Measurements from ENCODE around the gene KDM4C. TPM values are rescaled to one million over a fixed set of nuclear protein-coding genes. Genes with fewer than 3 reads are reported as not detected.

The KDM4C gene
- total and polyA plus RNA-seq, 2 experiments from 2014 or later: 14.3 to 20.6 TPM

DNA sequence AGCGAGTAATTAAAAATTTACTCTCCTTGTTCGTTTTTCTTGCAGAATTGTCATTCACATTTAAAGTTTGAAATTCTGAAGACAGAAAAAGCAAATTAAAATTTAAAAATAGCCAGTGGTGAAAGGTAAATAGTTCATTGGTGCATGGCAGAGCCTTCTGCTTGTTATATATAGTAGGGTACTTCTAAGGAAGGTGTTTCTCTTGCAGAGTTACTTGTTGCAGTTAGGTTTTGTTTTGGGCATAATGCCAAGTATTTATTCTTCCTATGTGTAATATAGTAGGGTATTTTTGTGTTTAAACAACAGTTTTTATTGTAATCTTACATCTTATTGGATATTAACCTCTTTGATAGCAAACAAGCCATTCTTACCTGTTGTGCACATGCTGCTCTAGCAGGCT is 179.4 kb downstream of the KDM4C start:
- in situ Hi-C loops (cut with MboI): no loop called here
- H3K4me1 ChIP-seq (ENCODE audit: insufficient read depth): peaks cover 25% of the 10 kb centered on the region
- no peaks in the 10 kb centered on the region for H3K79me2 ChIP-seq (ENCODE audit: insufficient read depth)
- 98 to 100% methylated on average over 2 of the region's 2 CpGs for WGBS, 2 experiments (ENCODE audit: low coverage in 1 of 2, low lambda C conversion rate in 2 of 2, missing lambda C conversion rate in 2 of 2)
- H2AFZ ChIP-seq: no peak overlapping the region
- no peak overlapping the region for H3K9ac ChIP-seq
- H3K9me2 ChIP-seq (ENCODE audit: insufficient read depth): no peaks in the 10 kb centered on the region
- peaks cover 17% of the 10 kb centered on the region for H3F3A ChIP-seq (ENCODE audit: insufficient read depth)
- no peak overlapping the region for H3K27ac ChIP-seq
- no peak overlapping the region for H3K4me2 ChIP-seq (ENCODE audit: unreplicated experiment)
- no peak for DNase-seq
- H3K36me3 ChIP-seq (ENCODE audit: low read depth): no peaks in the 10 kb centered on the region
- H3K4me3 ChIP-seq: no peak overlapping the region
- no peaks in the 10 kb centered on the region for H3K27me3 ChIP-seq (replicated peaks; ENCODE audit: insufficient read depth)
- H3K9me3 ChIP-seq (ENCODE audit: low read depth): no peaks in the 10 kb centered on the region
- TF ChIP-seq EZH2phosphoT487 (IDR thresholded peaks at IDR 0.05; ENCODE audit: insufficient read depth, low read depth) (no peak), EZH2 (IDR thresholded peaks at IDR 0.05; ENCODE audit: insufficient read depth, poor library complexity, severe bottlenecking) (no peak)
- H4K20me1 ChIP-seq (ENCODE audit: insufficient read depth): no peaks in the 10 kb centered on the region; the same call in 1 of the 2 replicates

DNA sequence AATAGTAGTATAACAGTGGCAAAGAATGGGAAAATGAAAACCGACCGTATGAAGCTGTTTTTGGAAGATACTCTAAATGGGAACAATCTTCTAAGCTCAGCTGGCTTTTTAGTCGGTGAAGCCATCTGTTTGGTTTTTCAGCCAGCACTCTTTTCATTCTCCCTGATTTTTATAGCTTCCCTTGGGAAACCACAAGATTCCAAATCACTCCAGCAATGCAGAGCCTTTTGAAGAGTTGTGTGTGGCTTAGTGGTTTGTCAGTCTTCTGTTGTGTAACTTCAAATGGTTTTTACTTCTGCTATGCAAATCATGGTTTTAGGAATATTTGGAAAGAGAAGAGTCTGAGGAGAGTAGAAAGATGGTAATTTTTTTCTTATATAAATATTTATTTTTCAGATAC is 180.7 kb downstream of the KDM4C start:
- DNase-seq: peak; percentile 86
- H3K4me2 ChIP-seq (ENCODE audit: unreplicated experiment): peak overlapping the region; percentile 74
- 2 to 6% methylated on average over 3 of the region's 3 CpGs for WGBS, 2 experiments (ENCODE audit: low coverage in 1 of 2, low lambda C conversion rate in 2 of 2, missing lambda C conversion rate in 2 of 2)

DNA sequence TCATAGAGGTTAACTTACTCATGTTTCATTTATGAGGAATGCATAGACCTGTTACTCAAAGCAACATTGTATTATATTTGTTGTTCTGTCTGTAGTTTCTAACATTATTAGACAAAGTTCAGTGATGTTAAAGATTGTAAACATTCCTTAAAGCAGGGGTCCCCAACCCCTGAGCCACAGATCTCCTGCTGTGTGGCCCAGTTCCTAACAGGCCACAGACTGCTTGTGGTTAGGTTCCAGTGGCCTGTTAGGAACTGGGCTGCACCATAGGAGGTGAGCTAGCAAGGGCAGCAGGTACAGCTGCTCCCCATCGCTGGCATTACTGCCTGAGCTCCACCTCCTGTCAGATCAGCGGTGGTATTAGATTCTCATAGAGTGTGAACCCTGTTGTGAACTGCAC is 181.1 kb downstream of the KDM4C start:
- Histone ChIP-seq H3K4me3 (0 out of 2 replicates have a peak overlapping the region, but pooled peaks have one; percentile 21), H3K79me2 (ENCODE audit: insufficient read depth) (no peaks in the 10 kb centered on the region), H3K9me3 (ENCODE audit: low read depth) (no peaks in the 10 kb centered on the region), H3K4me2 (ENCODE audit: unreplicated experiment) (peak overlapping the region; percentile 74), H3K4me1 (ENCODE audit: insufficient read depth) (peaks cover 28% of the 10 kb centered on the region), H2AFZ (no peak overlapping the region), H3K9me2 (ENCODE audit: insufficient read depth) (no peaks in the 10 kb centered on the region), H3K9ac (no peak overlapping the region), H4K20me1 (ENCODE audit: insufficient read depth) (no peaks in the 10 kb centered on the region; the same call in 1 of the 2 replicates), H3K36me3 (ENCODE audit: low read depth) (no peaks in the 10 kb centered on the region), H3F3A (ENCODE audit: insufficient read depth) (peaks cover 13% of the 10 kb centered on the region), H3K27ac (no peak overlapping the region), H3K27me3 (replicated peaks; ENCODE audit: insufficient read depth) (no peaks in the 10 kb centered on the region)
- TF ChIP-seq EZH2phosphoT487 (IDR thresholded peaks at IDR 0.05; ENCODE audit: insufficient read depth, low read depth) (no peak), EZH2 (IDR thresholded peaks at IDR 0.05; ENCODE audit: insufficient read depth, poor library complexity, severe bottlenecking) (no peak)
- WGBS, 2 experiments (ENCODE audit: low coverage in 1 of 2, low lambda C conversion rate in 2 of 2, missing lambda C conversion rate in 2 of 2): 95 to 96% methylated on average over 2 of the region's 2 CpGs
- no peak for DNase-seq
- in situ Hi-C loops (cut with MboI): no loop called here

More for the DNA sequence above, 180.7 kb downstream of the KDM4C start:
- H2AFZ ChIP-seq: no peak overlapping the region
- no peaks in the 10 kb centered on the region; the same call in 1 of the 2 replicates for H4K20me1 ChIP-seq (ENCODE audit: insufficient read depth)
- in situ Hi-C loops (cut with MboI): no loop called here
- H3K9me2 ChIP-seq (ENCODE audit: insufficient read depth): no peaks in the 10 kb centered on the region
- H3F3A ChIP-seq (ENCODE audit: insufficient read depth): peaks cover 10% of the 10 kb centered on the region
- peak overlapping the region; percentile 32; the same call in 1 of the 2 replicates for H3K27ac ChIP-seq
- no peaks in the 10 kb centered on the region for H3K27me3 ChIP-seq (replicated peaks; ENCODE audit: insufficient read depth)
- no peaks in the 10 kb centered on the region for H3K9me3 ChIP-seq (ENCODE audit: low read depth)
- TF ChIP-seq EZH2 (IDR thresholded peaks at IDR 0.05; ENCODE audit: insufficient read depth, poor library complexity, severe bottlenecking) (no peak), EZH2phosphoT487 (IDR thresholded peaks at IDR 0.05; ENCODE audit: insufficient read depth, low read depth) (peak; percentile 93)
- no peaks in the 10 kb centered on the region for H3K79me2 ChIP-seq (ENCODE audit: insufficient read depth)
- H3K4me1 ChIP-seq (ENCODE audit: insufficient read depth): peaks cover 23% of the 10 kb centered on the region
- peak overlapping the region; percentile 33 for H3K4me3 ChIP-seq
- no peak overlapping the region for H3K9ac ChIP-seq
- H3K36me3 ChIP-seq (ENCODE audit: low read depth): no peaks in the 10 kb centered on the region

DNA sequence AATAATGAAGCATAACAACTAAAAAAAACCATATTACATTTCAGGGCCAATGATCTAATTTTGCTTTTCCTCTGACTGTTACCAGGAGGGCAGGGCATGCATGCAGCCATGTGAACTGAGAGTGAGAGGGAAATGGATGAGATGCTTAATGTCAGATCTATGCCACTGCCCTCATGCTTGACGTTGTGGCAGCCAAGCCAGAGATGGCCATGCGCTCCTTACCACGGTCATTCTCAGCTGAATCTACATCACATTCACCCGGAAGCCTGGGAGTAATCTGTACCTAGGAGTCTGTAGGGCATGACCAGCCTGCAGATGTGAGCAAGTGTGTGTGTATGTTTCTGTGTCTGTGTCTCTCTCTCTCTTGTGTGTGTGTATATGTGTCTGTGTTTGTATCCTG is 183.7 kb downstream of the KDM4C start:
- H3K4me3 ChIP-seq: no peak overlapping the region
- H3F3A ChIP-seq (ENCODE audit: insufficient read depth): peaks cover 21% of the 10 kb centered on the region
- TF ChIP-seq EZH2 (IDR thresholded peaks at IDR 0.05; ENCODE audit: insufficient read depth, poor library complexity, severe bottlenecking) (no peak), EZH2phosphoT487 (IDR thresholded peaks at IDR 0.05; ENCODE audit: insufficient read depth, low read depth) (no peak)
- no peaks in the 10 kb centered on the region for H3K9me2 ChIP-seq (ENCODE audit: insufficient read depth)
- no peaks in the 10 kb centered on the region for H3K36me3 ChIP-seq (ENCODE audit: low read depth)
- no peak overlapping the region for H2AFZ ChIP-seq
- 0 out of 2 replicates have a peak, but pooled peaks cover 4% of the 10 kb centered on the region for H3K79me2 ChIP-seq (ENCODE audit: insufficient read depth)
- H3K27ac ChIP-seq: no peak overlapping the region
- WGBS, 2 experiments (ENCODE audit: low coverage in 1 of 2, low lambda C conversion rate in 2 of 2, missing lambda C conversion rate in 2 of 2): 78 to 83% methylated on average over 4 of the region's 4 CpGs
- peaks cover 49% of the 10 kb centered on the region for H3K4me1 ChIP-seq (ENCODE audit: insufficient read depth)
- no peak overlapping the region for H3K9ac ChIP-seq
- DNase-seq: no peak
- in situ Hi-C loops (cut with MboI): no loop called here
- H3K27me3 ChIP-seq (replicated peaks; ENCODE audit: insufficient read depth): no peaks in the 10 kb centered on the region
- H4K20me1 ChIP-seq (ENCODE audit: insufficient read depth): no peaks in the 10 kb centered on the region; the same call in 1 of the 2 replicates
- no peak overlapping the region for H3K4me2 ChIP-seq (ENCODE audit: unreplicated experiment)
- H3K9me3 ChIP-seq (ENCODE audit: low read depth): no peaks in the 10 kb centered on the region
